ENCODE measurements around the gene SHOC2.

The SHOC2 gene

DNA sequence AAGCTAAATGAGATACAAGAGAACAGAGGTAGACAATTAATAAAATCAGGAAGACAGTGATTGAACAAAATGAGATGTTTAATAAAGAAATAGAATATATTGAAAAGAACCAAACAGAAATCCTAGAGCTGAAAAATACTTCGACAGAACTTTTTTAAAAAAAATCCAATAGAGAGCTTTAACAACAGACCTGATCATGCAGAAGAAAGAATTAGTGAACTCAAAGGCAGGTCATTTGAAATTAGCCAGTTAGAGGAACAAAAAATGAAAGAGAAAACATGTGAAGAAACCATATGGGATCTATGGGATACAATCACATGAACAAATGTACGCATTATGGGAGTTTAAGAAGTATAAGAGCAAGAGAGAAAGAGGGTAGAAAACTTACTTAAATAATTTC is 120.1 kb downstream of the SHOC2 start:
- no peak for DNase-seq (ENCODE audit: low read depth in 2 of 2, low spot score in 1 of 2)

DNA sequence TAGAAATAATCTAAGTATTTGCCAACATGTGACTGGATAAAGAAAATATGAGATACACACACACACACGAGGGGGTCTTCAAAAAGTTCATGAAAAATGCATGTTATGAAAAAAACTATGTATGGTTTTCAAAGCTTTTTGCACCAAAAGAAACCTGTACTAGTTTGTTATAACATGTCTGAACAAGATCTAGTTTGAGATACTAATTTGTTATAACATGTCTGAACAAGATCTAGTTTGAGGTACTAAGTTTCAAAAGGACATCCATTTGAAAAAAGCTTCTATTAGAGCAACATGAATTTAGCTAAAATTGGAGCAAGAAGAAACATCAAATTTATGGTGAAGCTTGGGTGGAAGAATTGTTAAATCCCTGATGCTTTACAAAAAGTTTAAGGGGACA is 137.6 kb downstream of the SHOC2 start:
- no peak for DNase-seq (ENCODE audit: low read depth in 2 of 2, low spot score in 1 of 2)
